Measurements from ENCODE around the gene DGCR2.

DGCR2 gene

GRCh38 chr22:19127329-19128008 is 5.3 kb upstream of the DGCR2 start:
- DNase-seq (ENCODE audit: low spot score): no peak

DNA sequence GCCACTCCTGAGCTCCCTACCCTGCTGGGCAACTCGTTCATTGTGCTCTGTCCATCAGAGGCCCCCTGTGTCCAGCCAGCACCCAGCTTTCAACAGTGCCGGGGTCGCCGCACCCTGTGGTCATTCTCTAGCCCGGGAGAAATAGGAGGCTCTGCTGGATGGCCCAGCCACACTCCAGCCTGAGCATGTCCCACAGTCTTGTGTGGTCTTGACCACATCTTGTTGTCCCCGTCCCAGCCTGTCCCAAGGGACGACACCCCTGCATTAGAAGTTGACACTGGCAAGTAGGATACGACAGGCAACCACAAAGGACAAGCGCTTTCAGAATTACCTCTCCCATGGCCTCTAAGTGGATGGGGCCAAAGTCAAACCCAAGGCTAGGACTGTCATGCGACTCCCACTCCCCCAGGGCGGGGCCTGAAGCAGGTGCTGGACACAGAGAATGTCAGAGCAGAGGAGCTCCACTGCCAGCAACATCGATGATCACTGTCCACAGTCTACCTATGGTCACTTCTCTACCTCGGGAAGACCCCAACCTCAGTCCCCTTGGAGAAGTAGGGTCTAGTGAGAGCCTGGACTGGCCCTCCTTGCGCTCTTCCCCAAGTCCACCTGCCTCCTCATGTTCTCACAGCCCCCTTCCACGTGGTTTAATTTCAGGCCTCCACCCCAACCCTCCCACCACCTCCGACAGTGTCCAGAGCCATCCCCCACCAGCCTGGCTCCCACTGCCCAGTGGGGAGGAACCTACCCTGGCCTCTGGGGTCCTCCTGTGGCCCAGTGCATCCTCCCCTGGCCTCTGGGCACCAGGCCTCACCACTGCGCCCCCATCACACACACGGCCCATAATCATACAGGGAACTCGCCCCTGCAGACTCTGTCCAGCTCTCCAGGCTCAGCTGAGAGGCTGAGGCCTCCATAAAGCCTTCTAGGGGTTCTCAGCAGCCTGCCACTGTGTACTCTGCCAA is 4.4 kb upstream of the DGCR2 start:
- DNase-seq (ENCODE audit: low spot score): no peak

DNA sequence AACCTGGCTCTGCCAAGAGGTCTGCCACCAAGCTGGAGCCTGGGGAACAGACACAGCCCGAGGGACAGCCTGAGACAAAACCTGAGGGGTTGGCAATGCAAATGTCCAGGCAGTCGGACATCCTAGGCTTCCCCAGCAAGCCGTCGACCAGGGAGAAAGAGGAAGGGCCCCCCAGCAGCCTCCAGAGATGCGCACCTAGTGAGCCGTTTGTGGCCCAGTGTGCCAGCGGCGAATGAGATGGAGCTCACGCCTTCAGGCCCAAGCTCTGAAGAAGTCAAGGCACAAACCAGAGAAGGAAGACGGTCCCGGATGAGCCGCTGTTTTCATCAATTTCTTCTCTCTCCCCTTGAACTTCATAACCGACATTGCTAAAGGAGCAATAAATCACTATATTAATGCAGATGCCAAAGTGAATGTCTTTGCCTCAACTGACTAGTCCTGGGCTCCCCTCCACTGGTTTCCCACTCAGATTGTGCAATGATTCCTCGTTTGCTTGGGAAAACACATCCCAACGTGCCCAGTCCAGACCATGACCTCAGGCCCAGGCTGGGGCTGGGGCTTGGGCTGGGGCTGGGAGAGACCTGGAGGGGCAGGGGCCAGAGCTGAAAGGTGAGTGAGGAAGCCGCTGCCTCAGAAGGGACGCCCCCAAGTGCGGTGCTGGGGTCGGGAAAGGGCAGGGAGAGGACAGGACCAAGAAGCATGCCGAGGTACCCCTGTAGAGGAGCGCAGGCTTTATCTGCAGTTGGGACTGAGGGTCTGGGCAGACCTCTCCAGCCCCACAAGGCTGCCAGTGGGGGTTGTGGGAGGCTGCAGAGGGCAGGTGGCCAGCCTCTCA is 3.5 kb upstream of the DGCR2 start:
- no peak for DNase-seq (ENCODE audit: low spot score)

DNA sequence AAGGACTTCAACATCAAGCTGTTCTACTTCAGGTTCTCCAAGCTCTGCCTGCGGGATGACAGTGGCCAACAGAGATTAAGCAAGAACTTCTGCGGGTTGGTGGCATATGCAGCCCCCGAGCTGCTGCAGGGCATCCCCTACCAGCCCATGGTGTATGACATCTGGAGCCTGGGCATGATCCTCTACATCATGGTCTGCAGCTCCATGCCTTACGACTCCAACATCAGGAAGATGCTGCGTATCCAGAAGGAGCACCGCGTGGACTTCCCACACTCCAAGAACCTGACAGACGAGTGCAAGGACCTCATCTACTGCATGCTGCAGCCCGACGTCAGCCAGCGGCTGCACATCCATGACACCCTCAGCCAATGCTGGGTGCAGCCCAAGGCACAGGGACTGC is 2.8 kb upstream of the DGCR2 start:
- DNase-seq (ENCODE audit: low spot score): no peak

GRCh38 chr22:19124377-19124776 is 2.2 kb upstream of the DGCR2 start:
- no peak for DNase-seq (ENCODE audit: low spot score)

- no peak for DNase-seq (ENCODE audit: low spot score)
Measured at GRCh38 chr22:19123936-19124335, 1.7 kb upstream of the DGCR2 start.

DNA sequence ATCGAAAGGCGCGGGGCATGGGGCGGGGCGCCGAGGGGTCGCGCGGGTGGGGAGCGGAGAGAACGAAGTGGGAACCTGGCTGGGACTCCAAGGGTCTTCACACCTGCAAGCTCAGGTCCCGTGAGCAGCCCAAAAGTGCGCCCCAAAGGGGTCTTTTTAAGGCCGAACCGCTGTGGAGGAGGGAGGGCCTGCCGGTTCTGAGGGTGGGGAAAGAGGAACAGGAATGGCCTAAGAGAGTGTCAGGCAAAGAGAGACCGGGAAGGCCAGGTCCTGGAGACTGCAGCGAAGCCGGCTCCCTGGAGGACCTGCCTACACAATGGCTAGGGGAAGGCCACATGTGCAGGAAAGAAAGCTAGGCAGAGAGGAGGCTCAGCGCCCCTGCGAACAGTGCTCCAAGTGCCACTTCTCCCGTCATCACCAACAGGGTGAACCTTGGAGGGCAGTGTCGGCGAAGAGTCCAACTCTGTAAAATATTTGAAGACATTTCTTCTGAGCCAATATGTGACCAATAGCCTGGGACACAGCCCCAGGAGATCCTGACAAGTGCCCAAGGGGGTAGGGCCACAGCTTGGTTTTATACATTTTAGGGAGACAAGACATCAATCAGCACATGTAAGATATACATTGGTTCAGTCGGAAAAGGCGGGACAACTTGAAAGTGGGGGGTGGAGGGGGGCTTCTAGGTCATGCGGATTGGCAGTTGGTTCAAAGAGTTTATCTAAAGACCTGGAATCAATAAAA is 710 bp upstream of the DGCR2 start:
- DNase-seq (ENCODE audit: low spot score): peak; percentile 16

- peak; percentile 31 for DNase-seq (ENCODE audit: low spot score)
Measured at GRCh38 chr22:19121631-19122142, 525 bp downstream of the DGCR2 start.

GRCh38 chr22:19120829-19121630 is 1.2 kb downstream of the DGCR2 start:
- DNase-seq (ENCODE audit: low spot score): peak; percentile 7

DNA sequence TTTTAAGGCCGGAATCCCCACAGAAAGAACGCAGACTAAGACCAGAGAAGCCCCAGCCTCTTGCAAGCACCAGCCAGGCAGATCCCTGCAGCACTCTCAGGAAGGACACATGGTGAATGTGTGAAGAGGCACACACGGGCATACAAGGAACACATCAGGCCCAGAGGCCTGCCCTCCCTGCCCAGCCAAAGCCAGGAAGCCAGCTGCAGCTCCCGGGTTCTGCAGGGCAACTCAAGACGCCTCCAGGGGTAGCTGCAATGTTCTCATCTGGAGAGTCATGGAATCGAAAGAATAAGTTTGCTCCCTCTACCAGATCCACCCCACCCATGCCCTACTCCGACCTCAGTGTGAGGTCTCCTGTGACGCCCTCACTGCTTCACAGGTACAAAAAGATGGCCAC is 2.3 kb downstream of the DGCR2 start:
- no peak for DNase-seq (ENCODE audit: low spot score)

- no peak for DNase-seq (ENCODE audit: low spot score)
Measured at GRCh38 chr22:19118329-19118880, 3.8 kb downstream of the DGCR2 start.

GRCh38 chr22:19117111-19117512 is 5.1 kb downstream of the DGCR2 start:
- no peak for DNase-seq (ENCODE audit: low spot score)

DNA sequence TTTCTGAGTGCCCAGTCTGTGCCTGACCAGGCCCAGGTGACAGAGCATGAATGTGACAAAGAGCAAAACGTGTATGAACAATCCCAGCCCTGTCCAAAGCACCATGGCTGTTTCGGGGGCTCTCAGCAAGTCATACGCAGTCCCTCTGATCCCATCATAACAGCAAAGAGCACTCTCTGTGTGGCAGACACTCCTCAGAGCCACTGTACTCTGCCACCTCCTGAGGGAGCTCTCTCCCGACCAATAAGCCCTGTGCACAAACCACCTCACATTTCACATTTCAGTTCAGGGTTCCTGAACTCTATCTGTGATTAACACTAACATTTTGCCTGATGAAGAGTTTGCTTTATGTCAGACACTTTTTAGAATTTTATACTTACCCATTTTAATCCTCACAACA is 6.6 kb downstream of the DGCR2 start:
- no peak for DNase-seq (ENCODE audit: low spot score)

DNA sequence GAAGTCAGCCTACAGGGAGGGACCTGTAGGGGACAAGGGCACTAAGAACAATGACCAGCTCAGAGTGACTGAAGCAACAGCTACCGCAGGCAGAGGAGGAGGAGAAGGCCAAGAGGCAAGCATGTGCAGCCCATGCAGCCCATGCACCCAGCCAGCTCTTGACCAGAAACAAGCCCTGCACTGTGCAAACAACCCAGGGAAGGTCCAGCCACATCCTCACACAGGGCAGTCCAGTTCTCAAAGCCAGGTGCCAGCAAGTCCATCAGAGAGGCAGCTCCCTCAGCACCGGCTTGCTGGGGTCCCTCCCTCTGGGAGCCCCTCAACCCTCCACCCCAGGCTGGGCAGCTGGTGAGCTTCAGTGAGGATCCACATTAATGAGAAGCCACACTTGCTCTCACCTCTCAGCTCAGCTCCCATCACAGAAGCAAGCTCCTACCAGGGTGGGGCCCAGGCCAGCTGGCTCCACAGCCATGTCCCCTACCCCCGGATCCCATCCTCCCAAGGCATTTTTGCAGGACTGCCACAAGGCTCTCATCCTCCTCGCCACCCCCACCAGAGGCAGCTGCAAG is 7.1 kb downstream of the DGCR2 start:
- DNase-seq (ENCODE audit: low spot score): no peak

DNA sequence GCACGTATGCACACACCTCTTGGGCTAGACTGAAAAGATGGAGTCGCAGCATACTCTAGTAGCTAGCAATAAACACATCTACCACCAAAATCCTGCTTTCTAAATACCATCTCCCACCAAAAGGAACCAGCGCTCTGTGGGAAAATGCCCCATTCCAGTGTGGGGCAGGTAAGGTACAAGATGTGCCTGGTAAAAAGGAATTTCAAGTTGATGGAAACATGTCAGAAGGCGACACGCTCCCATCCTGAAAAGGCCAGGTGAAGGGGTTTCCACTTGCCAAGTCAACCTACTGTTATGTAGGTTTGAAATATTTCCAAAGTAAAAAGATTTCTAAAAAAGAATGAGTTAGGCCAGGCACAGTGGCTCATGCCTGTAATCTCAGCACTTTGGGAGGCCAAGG is 8.8 kb downstream of the DGCR2 start:
- no peak for DNase-seq (ENCODE audit: low spot score)

- no peak for DNase-seq (ENCODE audit: low spot score)
Measured at GRCh38 chr22:19111584-19111983, 10.6 kb downstream of the DGCR2 start.

DNA sequence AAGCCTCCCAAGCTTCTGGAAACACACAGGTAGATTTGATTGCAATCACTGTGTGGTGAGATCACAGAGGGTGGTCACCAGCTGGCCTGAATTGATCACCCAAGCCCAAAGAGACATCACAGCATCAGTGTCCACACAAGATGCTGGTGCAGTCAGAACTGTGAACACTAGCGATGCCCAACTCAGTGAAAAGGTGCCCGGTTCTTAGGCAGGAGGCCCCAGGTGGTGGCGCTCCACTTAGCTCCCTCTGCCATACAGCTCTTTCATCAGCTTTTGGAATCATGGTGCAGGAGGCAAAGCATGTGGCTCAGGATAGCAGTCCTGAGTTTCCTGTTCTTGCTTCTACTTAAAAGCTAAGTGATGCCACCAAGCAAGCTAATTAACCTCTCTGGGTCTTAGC is 11.1 kb downstream of the DGCR2 start:
- DNase-seq (ENCODE audit: low spot score): no peak

GRCh38 chr22:19110646-19111045 is 11.6 kb downstream of the DGCR2 start:
- DNase-seq (ENCODE audit: low spot score): no peak

DNA sequence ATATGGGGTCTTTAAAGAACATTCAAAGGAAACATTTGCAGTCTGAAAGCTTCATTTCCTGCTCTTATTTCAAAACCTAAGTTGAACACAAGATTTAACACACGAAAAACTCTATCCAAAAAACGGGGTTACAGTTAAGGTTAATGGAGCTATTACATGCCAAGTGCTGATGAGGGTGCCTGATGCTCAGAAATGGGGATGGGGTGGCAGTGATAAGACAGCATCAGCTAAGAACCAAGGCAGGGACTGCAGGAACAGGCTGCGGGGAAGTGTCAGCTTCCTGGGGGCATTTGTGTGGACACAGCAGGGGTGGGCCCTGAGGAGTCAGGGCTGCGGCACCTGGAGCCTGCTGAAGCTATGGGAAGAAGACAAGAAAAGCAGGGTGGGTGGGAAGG is 12.2 kb downstream of the DGCR2 start:
- DNase-seq (ENCODE audit: low spot score): no peak

All from kidney capillary endothelial cell (primary cell).